Cardiac fibroblast (primary cell): ENCODE data around the gene NME5.

Source experiments
- DNase-seq, 2 donors: peaks; one replicate each; pipeline versions ENCODE4 v3.0.0 to v3.0.0-alpha.2; 2010; ENCODE audit warnings: low read depth in 2 of 2
- H3K4me3 ChIP-seq, 2 donors: replicated peaks in 1 of 2; 1 replicate in 1 of 2; 2 replicates in 1 of 2; pipeline ENCODE4 v1.5.1; 2011; ENCODE audit warnings: low read depth in 2 of 2, low read length in 2 of 2, mild to moderate bottlenecking in 2 of 2, moderate library complexity in 1 of 2
- TF ChIP-seq, protein P1 (sequence below): IDR thresholded peaks from one replicate; pipeline ENCODE4 v1.5.1; 2011; ENCODE audit warnings: low read depth, mild to moderate bottlenecking, low read length, inconsistent platforms

NME5 gene

DNA sequence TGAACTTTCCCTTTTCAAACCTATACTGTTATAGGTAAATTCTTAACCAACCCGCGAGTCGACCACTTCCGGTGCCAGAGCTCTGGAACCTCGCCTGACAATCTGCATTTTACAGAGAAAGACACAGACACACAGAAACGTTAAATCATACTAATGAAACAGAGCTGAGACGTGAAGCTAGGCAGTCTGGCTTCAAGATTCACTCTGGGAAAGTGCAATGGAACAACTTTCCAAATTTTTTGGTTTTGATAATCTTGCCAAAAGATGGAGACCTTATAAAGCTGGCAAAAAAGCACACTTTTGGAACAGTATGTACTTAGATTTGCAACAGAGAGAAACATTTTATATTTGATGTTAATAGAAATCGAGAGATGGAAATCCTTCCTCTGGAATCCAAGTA is 71.3 kb downstream of the NME5 start:
- H3K4me3 ChIP-seq = no peak overlapping the region
- TF ChIP-seq, protein P1, sequence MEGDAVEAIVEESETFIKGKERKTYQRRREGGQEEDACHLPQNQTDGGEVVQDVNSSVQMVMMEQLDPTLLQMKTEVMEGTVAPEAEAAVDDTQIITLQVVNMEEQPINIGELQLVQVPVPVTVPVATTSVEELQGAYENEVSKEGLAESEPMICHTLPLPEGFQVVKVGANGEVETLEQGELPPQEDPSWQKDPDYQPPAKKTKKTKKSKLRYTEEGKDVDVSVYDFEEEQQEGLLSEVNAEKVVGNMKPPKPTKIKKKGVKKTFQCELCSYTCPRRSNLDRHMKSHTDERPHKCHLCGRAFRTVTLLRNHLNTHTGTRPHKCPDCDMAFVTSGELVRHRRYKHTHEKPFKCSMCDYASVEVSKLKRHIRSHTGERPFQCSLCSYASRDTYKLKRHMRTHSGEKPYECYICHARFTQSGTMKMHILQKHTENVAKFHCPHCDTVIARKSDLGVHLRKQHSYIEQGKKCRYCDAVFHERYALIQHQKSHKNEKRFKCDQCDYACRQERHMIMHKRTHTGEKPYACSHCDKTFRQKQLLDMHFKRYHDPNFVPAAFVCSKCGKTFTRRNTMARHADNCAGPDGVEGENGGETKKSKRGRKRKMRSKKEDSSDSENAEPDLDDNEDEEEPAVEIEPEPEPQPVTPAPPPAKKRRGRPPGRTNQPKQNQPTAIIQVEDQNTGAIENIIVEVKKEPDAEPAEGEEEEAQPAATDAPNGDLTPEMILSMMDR = no peak

More for the DNA sequence above, 71.3 kb downstream of the NME5 start:
- no peak for DNase-seq
